Measurements from ENCODE around the gene FMNL2.

The FMNL2 gene

GRCh38 chr2:152444448-152444847 is 109.5 kb downstream of the FMNL2 start:
- in situ Hi-C loops (cut with HindIII; ENCODE audit: low sequenced_read_pairs) = no loop called here

DNA sequence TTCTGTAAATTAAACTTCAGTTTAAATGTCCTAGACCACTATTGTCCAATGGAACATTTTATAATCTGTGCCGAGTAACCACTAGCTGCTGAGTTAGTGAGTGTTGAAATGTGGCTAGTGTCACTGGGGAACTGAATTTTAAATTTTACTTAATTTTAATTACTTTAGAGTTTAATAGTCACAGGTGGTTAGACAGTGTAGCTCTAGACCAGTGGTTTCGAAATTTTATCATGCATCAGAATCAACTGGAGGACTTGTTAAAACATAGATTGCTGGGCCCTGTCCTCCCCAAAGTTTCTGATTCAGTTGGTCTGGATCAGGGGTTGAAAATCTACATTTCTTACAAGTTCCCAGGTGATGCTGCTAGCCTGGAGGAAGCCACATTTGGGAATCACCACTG is 110.4 kb downstream of the FMNL2 start:
- in situ Hi-C loops (cut with HindIII; ENCODE audit: low sequenced_read_pairs) = no loop called here

DNA sequence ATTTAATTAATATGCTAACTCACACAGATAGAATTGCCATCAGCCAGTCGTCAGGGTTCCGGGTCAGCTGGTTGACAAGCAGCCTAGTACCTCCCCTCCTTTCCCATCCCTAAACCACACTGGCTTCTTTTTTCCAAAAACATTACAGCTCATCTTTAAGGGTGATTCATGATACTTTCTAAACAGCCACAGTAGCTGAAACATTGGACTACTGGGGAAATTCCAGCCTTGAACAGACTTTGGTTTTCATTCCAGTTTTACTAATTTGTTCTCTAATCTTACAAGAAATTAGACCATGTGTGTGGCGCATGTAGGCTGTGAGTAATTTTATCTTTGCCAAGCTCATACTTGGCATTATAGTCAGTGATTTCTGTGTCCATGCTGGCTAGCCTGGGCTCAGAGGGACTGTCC is 110.8 kb downstream of the FMNL2 start:
- in situ Hi-C loops (cut with HindIII; ENCODE audit: low sequenced_read_pairs) = no loop called here

DNA sequence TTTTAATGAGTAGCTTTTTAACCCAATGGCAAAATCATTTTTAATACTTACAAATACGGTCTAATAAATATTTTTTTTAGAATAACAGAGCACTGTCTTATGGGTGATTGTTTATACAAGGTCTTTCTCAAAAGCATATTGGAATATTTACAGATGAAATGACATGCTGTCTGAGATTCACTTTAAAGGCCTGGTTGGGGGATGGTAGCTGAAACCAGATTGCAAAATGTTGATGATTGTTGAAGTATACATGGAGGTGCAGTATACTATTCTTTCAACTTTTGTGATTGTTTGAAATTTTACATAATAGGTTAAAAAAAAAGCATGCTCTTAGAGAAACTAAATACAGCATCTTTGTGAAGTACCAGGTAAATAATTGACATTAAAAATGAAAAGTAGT is 111.2 kb downstream of the FMNL2 start:
- in situ Hi-C loops (cut with HindIII; ENCODE audit: low sequenced_read_pairs) = no loop called here

GRCh38 chr2:152447897-152448296 is 112.9 kb downstream of the FMNL2 start:
- in situ Hi-C loops (cut with HindIII; ENCODE audit: low sequenced_read_pairs) = no loop called here

DNA sequence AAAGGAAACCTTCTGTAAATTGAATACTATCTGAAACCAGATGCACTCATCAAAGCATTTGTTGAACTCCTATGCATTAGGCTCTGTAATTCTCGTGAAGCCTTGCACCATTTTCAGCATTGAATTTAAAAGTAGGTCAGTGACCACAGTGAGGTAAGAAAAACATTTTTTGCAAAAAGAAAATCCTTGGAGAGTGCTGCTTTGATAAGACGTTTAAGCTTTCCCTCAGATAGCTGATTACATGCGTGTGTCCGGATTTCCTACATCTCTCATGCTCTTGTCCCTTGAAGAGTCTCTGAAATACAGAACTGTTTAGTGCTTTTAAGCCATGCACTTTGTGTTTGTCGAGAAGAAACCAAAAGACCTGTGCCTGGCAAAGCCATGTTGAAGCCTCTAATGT is 113.6 kb downstream of the FMNL2 start:
- in situ Hi-C loops (cut with HindIII; ENCODE audit: low sequenced_read_pairs) = no loop called here

GRCh38 chr2:152449578-152449977 is 114.6 kb downstream of the FMNL2 start:
- in situ Hi-C loops (cut with HindIII; ENCODE audit: low sequenced_read_pairs) = no loop called here

DNA sequence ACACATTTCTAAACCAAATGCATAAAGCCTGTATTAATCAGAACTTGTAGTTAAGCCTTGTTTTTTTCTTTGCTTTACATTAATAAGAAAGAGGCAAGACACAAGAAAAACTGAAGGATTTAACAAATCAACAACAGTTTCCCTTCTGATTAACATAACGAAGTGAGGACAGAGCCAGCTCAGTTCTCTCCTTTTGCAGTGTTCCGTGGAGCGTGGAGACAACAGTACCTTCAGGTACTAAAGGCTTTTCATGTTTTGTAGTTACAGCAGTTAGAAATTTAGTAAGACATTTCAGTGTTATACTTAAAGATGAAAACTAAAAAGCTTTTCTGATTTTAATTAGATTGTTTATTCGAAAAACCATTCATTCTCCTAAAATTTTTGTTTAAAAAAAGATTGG is 115.2 kb downstream of the FMNL2 start:
- in situ Hi-C loops (cut with HindIII; ENCODE audit: low sequenced_read_pairs) = no loop called here

DNA sequence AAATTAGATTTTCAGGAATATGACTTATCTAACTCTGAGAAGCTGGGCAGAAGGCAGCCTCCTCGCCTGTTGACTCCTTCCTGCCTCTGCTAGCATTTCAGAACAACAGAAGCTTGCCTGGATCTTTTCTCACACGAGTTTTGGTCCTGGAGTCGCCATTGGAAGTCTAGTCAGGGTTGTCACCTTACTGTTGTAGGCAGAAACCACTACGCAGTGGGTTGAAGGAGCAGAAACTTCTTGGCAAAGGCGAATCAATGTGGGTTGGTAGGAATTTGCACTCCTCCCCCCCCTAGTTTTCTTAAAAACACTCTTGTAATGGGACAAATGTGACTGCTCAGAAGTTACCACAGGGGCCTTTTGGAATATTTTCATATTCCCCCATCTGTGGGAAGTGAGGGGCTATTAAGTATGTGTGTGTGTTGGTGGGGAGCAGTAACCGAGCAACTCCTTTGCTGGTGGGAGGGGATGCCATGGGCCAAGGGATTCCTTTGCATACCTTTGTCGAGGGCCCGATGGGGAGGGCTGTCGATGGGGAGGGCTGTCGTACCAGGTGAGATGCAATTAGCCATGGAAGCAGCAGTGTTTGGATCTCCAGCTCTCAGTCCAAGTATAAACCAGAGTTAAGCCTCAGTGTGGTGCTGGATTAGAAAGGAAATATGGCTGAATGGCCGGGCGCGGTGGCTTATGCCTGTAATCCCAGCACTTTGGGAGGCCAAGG is 117.4 kb downstream of the FMNL2 start:
- in situ Hi-C loops (cut with HindIII; ENCODE audit: low sequenced_read_pairs) = no loop called here

DNA sequence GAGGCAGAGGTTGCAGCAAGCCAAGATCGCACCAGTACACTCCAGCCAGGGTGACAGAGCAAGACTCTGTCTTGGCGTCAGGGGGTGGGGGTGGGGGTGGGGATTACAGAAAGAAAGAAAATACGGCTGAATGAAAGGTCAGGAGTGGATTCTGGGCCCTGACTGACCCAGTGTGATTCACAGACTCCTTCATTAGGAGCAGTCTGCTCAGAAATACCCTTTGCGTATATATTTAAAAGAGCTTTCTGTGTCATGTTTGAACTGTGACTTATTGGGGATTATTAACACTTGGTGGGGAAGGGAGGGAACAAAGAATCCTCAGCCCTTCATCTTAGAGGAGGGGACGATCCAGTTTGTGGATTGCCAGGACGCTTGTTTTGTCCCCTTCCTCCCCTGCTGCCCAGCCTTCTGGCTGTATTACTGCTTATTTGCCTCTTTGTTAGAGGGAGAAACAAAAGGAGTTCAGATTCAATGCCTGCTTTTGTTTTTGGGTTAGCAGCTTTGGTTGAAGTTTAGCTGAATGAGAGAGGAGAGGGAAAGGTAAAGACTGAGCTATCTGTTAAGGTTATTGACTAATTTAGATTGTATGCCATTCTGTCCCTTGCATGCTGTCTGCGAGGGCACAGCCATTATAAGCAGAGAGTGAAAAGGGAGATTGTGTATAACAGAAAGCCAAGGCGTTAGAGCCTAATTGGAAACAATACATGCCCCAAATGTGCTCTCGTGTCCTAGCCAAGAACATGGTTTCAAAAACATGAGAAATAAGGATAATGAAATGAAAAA is 118.3 kb downstream of the FMNL2 start:
- in situ Hi-C loops (cut with HindIII; ENCODE audit: low sequenced_read_pairs) = no loop called here

- in situ Hi-C loops (cut with HindIII; ENCODE audit: low sequenced_read_pairs) = no loop called here
These were observed 119.4 kb downstream of the FMNL2 start for GRCh38 chr2:152454371-152454770.

GRCh38 chr2:152454960-152455359 is 120.0 kb downstream of the FMNL2 start:
- in situ Hi-C loops (cut with HindIII; ENCODE audit: low sequenced_read_pairs) = no loop called here

- in situ Hi-C loops (cut with HindIII; ENCODE audit: low sequenced_read_pairs) = no loop called here
These were observed 120.8 kb downstream of the FMNL2 start for GRCh38 chr2:152455738-152456137.

GRCh38 chr2:152456262-152456661 is 121.3 kb downstream of the FMNL2 start:
- in situ Hi-C loops (cut with HindIII; ENCODE audit: low sequenced_read_pairs) = no loop called here

GRCh38 chr2:152458441-152458940 is 123.5 kb downstream of the FMNL2 start:
- in situ Hi-C loops (cut with HindIII; ENCODE audit: low sequenced_read_pairs) = no loop called here

GRCh38 chr2:152459091-152459490 is 124.1 kb downstream of the FMNL2 start:
- in situ Hi-C loops (cut with HindIII; ENCODE audit: low sequenced_read_pairs) = no loop called here

GRCh38 chr2:152460567-152460966 is 125.6 kb downstream of the FMNL2 start:
- in situ Hi-C loops (cut with HindIII; ENCODE audit: low sequenced_read_pairs) = no loop called here

DNA sequence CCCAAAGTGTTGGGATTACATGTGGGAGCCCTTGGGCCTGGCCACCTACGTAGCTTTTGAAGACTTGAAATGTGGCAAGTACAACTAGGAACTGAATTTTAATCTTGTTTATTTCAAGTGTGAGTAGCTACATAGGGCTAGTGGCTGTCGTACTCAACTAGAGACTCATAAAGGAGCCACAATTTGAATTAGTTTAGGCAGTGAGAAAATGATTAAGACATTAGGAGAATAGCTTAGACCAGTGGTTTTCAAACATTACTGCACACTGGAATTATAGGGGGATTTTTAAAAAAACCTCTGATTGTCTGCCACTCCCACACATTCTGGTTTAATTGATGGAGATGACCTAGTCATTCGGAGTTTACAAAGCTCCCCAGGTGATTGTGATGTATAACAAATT is 127.1 kb downstream of the FMNL2 start:
- in situ Hi-C loops (cut with HindIII; ENCODE audit: low sequenced_read_pairs) = no loop called here

DNA sequence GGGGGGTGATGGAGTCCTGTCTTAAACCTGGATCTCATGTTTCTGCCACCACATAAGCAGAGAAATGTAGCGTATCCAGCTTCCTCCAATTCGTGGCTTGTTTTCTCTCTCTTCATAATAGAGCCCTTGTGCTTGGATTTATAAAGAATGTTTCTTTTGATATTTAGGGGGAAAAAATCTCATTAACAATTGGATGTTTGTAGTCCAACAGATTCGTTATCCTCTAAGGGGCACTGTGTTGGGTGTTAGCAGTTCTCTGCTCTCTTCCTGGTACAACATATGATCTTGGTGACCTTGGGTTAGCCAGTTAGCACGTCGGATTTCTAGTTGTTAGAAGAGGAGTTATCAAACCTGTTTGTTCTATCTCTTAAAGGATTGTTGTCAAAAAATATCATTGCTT is 127.8 kb downstream of the FMNL2 start:
- in situ Hi-C loops (cut with HindIII; ENCODE audit: low sequenced_read_pairs) = no loop called here

DNA sequence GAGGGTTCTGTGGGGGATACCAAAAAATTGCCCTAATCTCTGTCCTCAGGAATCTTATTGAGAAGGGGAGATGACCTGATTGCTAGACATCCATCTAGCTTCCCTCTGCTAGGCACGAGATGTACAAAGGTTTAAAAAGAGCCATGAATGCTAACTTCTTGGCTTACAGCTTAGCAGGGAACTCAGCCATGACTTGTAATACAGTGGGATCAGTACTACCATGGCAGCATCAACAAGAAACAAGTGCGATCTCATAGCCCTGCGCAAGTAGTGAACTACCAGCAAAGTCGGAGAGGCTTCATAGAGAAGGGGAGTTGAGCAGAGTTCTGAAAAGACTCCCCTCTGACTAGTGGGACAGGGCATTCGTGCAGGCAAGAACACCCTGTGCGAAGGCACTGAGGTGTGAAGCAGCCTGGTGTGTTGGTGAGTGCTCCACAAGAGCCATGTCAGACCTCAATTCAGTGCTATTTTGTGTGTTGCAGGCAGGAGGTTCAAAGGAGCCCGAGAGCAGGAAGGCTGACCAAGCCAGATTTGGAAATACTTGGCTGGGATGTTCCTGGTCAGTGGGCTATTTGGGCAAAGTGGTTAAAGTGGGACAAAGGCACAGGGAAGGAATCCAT is 130.0 kb downstream of the FMNL2 start:
- in situ Hi-C loops (cut with HindIII; ENCODE audit: low sequenced_read_pairs) = no loop called here

DNA sequence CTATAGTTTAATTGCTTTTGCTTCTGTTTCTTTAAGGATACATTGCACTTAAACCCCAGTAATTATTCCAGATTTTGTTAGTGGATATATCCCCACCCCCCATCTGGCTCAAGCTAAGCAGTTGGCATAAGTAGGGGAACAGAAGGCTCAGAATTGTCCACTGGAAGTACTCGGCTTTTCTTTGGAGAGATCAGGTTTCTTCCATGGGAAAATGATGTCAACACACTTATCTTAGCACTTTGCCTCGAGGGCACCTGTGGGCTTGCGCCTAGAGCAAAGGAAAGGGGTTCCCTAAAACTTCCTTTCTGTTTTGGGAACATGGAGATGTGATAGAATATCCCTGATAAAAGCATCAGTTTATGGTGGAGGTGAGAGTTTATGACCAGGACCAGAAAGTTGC is 130.6 kb downstream of the FMNL2 start:
- in situ Hi-C loops (cut with HindIII; ENCODE audit: low sequenced_read_pairs) = no loop called here

DNA sequence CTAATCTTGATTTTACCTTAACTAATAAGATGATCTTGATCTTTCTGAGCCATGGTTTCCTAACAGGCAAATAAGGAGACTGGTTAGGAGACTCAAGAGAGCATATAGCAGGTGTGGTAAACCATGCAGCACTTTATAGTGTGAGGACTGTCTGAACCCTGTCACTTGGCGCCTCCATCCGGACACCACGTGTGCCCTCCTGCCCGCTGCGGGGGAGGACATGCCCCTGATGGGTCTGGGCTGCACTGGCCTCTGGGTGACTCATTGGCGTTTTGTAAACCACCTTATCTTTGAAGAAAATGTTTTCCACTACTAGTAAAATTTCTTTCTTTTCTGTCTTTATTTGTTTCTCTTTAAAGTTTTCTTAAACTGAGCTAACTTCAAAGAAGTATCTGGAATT is 131.1 kb downstream of the FMNL2 start:
- in situ Hi-C loops (cut with HindIII; ENCODE audit: low sequenced_read_pairs) = no loop called here
